UCSD-AML1 (cell line): ENCODE measurements around the gene WDR27.
"Not testable (repeated sequence)": the region's sequence is repeated elsewhere in the genome, so short reads cannot be mapped to it uniquely, and the experiment has no call there.

Experiments used
- DNase-seq: peaks from one replicate; lab custom pipeline; 2025; ENCODE audit not compliant: unreplicated experiment; lab: John Stamatoyannopoulos, UW

Gene WDR27

GRCh38 chr6:169618526-169619490, 83.0 kb downstream of the WDR27 start:
- DNase-seq, result no peak

GRCh38 chr6:169617562-169617961, 84.3 kb downstream of the WDR27 start:
- DNase-seq, result no peak

- not testable (repeated sequence) for DNase-seq
Observed at GRCh38 chr6:169608609-169609008, 93.2 kb downstream of the WDR27 start.

- no peak for DNase-seq
Observed at GRCh38 chr6:169604076-169604475, 97.8 kb downstream of the WDR27 start.

- DNase-seq, result not testable (repeated sequence)
Observed at GRCh38 chr6:169601129-169601528, 100.7 kb downstream of the WDR27 start.

GRCh38 chr6:169592558-169592957, 109.3 kb downstream of the WDR27 start:
- no peak for DNase-seq

GRCh38 chr6:169591616-169592015, 110.2 kb downstream of the WDR27 start:
- DNase-seq, result no peak

- no peak for DNase-seq
Observed at GRCh38 chr6:169590376-169590939, 111.4 kb downstream of the WDR27 start.

GRCh38 chr6:169589699-169590257, 112.1 kb downstream of the WDR27 start:
- no peak for DNase-seq

GRCh38 chr6:169589293-169589692, 112.5 kb downstream of the WDR27 start:
- no peak for DNase-seq

GRCh38 chr6:169587975-169588374, 113.9 kb downstream of the WDR27 start:
- DNase-seq, result no peak

- no peak for DNase-seq
Observed at GRCh38 chr6:169583886-169584541, 117.8 kb downstream of the WDR27 start.

GRCh38 chr6:169579407-169580111, 122.3 kb downstream of the WDR27 start:
- DNase-seq, result no peak

GRCh38 chr6:169577974-169578373, 123.9 kb downstream of the WDR27 start:
- DNase-seq, result no peak

- no peak for DNase-seq
Observed at GRCh38 chr6:169577236-169577635, 124.6 kb downstream of the WDR27 start.

GRCh38 chr6:169575821-169576220, 126.0 kb downstream of the WDR27 start:
- DNase-seq, result no peak

GRCh38 chr6:169575365-169575764, 126.5 kb downstream of the WDR27 start:
- DNase-seq, result no peak

- DNase-seq, result no peak
Observed at GRCh38 chr6:169574420-169574819, 127.4 kb downstream of the WDR27 start.

GRCh38 chr6:169573883-169574282, 127.9 kb downstream of the WDR27 start:
- DNase-seq, result no peak

GRCh38 chr6:169571123-169571962, 130.5 kb downstream of the WDR27 start:
- no peak for DNase-seq
